H1 (cell line): ENCODE data around the gene RRAGC. TPM values are rescaled to one million over a fixed set of nuclear protein-coding genes. Genes with fewer than 3 reads are reported as not detected.

Source experiments
- CHD1 ChIP-seq: IDR thresholded peaks from 2 replicates; pipeline ENCODE4 v1.6.1; 2012; ENCODE audit warnings: low read depth, low read length, improper control_type of control experiment
- HDAC2 ChIP-seq, 2 experiments: fragments of 300-600 bp in 1 of 2; sonication (generic) in 1 of 2; IDR thresholded peaks; 2 replicates each; pipeline ENCODE4 v1.6.1; 2011 to 2012; ENCODE audit warnings: low read depth in 2 of 2, low read length in 2 of 2, mild to moderate bottlenecking in 2 of 2, moderate library complexity in 2 of 2, borderline replicate concordance in 1 of 2, inconsistent platforms in 1 of 2
- POLR2AphosphoS5 ChIP-seq: IDR thresholded peaks from 2 replicates; pipeline ENCODE4 v1.6.1; 2011; ENCODE audit warnings: low read depth, low read length
- RNF2 ChIP-seq: fragments of 200-900, 300-1000 bp; sonication (generic); IDR thresholded peaks from 2 replicates; pipeline ENCODE4 v1.7.1; 2016; ENCODE audit warnings: borderline replicate concordance, low read depth, mild to moderate bottlenecking, antibody characterized with exemption, low read length; ENCODE audit not compliant: poor library complexity, severe bottlenecking; ENCODE audit errors: missing control alignments
- polyA plus RNA-seq, 7 experiments: library from polyadenylated mRNA; depleted of rRNA in 3 of 7; stranded (reverse) in 5 of 7; unstranded in 2 of 7; fragments of >200 nt in 5 of 7; fragments of 200-250 nt in 2 of 7; gene quantifications; 1 replicate in 5 of 7; 2 replicates in 1 of 7; 4 replicates in 1 of 7; pipeline versions ENCODE4 v1.2.1 to v1.2.3, GENCODE V29; 2011 to 2013; ENCODE audit warnings: missing spikeins in 2 of 7, mixed read lengths in 2 of 7
- total RNA-seq: library from RNA; stranded (reverse); fragmentation: NEBNext Ultra II Directional; extraction: Animal tissue kit (Norgen Biotek cat#: 25700); gene quantifications from 2 replicates; pipeline ENCODE4 v1.2.1, GENCODE V29; 2021
- TF ChIP-seq, protein P1 (sequence below), 3 experiments: IDR thresholded peaks; 1 replicate in 2 of 3; 2 replicates in 1 of 3; pipeline versions ENCODE4 v1.5.1 to v1.6.1; 2011; ENCODE audit warnings: low read length in 3 of 3, mild to moderate bottlenecking in 3 of 3, inconsistent platforms in 2 of 3, low read depth in 1 of 3, moderate library complexity in 1 of 3; ENCODE audit not compliant: insufficient read depth in 1 of 3; ENCODE audit errors: control extremely low read depth in 1 of 3
- TF ChIP-seq, protein P2 (sequence below): fragments of 300-600 bp; sonication (generic); IDR thresholded peaks from 2 replicates; pipeline ENCODE4 v1.7.1; 2012; ENCODE audit warnings: low read length, moderate library complexity, mild to moderate bottlenecking, inconsistent platforms; ENCODE audit not compliant: insufficient replicate concordance

The RRAGC gene
- total and polyA plus RNA-seq, 2 of the 8 experiments (the other 6 are each of a cell fraction or from before 2014, with no cell fraction given), result 12.0 to 16.5 TPM

- TF ChIP-seq, protein P1, sequence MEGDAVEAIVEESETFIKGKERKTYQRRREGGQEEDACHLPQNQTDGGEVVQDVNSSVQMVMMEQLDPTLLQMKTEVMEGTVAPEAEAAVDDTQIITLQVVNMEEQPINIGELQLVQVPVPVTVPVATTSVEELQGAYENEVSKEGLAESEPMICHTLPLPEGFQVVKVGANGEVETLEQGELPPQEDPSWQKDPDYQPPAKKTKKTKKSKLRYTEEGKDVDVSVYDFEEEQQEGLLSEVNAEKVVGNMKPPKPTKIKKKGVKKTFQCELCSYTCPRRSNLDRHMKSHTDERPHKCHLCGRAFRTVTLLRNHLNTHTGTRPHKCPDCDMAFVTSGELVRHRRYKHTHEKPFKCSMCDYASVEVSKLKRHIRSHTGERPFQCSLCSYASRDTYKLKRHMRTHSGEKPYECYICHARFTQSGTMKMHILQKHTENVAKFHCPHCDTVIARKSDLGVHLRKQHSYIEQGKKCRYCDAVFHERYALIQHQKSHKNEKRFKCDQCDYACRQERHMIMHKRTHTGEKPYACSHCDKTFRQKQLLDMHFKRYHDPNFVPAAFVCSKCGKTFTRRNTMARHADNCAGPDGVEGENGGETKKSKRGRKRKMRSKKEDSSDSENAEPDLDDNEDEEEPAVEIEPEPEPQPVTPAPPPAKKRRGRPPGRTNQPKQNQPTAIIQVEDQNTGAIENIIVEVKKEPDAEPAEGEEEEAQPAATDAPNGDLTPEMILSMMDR (IDR thresholded peaks at IDR 0.05; ENCODE audit: control extremely low read depth in 1 of 3, insufficient read depth in 1 of 3, low read depth in 1 of 3, low read length in 3 of 3), result peak; percentile 64 to 97 (median 73)
- TF ChIP-seq, protein P2, sequence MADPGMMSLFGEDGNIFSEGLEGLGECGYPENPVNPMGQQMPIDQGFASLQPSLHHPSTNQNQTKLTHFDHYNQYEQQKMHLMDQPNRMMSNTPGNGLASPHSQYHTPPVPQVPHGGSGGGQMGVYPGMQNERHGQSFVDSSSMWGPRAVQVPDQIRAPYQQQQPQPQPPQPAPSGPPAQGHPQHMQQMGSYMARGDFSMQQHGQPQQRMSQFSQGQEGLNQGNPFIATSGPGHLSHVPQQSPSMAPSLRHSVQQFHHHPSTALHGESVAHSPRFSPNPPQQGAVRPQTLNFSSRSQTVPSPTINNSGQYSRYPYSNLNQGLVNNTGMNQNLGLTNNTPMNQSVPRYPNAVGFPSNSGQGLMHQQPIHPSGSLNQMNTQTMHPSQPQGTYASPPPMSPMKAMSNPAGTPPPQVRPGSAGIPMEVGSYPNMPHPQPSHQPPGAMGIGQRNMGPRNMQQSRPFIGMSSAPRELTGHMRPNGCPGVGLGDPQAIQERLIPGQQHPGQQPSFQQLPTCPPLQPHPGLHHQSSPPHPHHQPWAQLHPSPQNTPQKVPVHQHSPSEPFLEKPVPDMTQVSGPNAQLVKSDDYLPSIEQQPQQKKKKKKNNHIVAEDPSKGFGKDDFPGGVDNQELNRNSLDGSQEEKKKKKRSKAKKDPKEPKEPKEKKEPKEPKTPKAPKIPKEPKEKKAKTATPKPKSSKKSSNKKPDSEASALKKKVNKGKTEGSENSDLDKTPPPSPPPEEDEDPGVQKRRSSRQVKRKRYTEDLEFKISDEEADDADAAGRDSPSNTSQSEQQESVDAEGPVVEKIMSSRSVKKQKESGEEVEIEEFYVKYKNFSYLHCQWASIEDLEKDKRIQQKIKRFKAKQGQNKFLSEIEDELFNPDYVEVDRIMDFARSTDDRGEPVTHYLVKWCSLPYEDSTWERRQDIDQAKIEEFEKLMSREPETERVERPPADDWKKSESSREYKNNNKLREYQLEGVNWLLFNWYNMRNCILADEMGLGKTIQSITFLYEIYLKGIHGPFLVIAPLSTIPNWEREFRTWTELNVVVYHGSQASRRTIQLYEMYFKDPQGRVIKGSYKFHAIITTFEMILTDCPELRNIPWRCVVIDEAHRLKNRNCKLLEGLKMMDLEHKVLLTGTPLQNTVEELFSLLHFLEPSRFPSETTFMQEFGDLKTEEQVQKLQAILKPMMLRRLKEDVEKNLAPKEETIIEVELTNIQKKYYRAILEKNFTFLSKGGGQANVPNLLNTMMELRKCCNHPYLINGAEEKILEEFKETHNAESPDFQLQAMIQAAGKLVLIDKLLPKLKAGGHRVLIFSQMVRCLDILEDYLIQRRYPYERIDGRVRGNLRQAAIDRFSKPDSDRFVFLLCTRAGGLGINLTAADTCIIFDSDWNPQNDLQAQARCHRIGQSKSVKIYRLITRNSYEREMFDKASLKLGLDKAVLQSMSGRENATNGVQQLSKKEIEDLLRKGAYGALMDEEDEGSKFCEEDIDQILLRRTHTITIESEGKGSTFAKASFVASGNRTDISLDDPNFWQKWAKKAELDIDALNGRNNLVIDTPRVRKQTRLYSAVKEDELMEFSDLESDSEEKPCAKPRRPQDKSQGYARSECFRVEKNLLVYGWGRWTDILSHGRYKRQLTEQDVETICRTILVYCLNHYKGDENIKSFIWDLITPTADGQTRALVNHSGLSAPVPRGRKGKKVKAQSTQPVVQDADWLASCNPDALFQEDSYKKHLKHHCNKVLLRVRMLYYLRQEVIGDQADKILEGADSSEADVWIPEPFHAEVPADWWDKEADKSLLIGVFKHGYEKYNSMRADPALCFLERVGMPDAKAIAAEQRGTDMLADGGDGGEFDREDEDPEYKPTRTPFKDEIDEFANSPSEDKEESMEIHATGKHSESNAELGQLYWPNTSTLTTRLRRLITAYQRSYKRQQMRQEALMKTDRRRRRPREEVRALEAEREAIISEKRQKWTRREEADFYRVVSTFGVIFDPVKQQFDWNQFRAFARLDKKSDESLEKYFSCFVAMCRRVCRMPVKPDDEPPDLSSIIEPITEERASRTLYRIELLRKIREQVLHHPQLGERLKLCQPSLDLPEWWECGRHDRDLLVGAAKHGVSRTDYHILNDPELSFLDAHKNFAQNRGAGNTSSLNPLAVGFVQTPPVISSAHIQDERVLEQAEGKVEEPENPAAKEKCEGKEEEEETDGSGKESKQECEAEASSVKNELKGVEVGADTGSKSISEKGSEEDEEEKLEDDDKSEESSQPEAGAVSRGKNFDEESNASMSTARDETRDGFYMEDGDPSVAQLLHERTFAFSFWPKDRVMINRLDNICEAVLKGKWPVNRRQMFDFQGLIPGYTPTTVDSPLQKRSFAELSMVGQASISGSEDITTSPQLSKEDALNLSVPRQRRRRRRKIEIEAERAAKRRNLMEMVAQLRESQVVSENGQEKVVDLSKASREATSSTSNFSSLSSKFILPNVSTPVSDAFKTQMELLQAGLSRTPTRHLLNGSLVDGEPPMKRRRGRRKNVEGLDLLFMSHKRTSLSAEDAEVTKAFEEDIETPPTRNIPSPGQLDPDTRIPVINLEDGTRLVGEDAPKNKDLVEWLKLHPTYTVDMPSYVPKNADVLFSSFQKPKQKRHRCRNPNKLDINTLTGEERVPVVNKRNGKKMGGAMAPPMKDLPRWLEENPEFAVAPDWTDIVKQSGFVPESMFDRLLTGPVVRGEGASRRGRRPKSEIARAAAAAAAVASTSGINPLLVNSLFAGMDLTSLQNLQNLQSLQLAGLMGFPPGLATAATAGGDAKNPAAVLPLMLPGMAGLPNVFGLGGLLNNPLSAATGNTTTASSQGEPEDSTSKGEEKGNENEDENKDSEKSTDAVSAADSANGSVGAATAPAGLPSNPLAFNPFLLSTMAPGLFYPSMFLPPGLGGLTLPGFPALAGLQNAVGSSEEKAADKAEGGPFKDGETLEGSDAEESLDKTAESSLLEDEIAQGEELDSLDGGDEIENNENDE, result no peak
- 0 out of 4 replicates have a peak, but pooled peaks of 1 of the 2 experiments have one; percentile 7 for TF ChIP-seq HDAC2 (IDR thresholded peaks at IDR 0.05; ENCODE audit: borderline replicate concordance in 1 of 2, low read depth in 2 of 2, low read length in 2 of 2)
- TF ChIP-seq RNF2, result peak; percentile 33
- no peak for TF ChIP-seq POLR2AphosphoS5
- no peak for TF ChIP-seq CHD1
Measured at GRCh38 chr1:38818175-38818976, 41.2 kb downstream of the RRAGC start (continued).
